ENCODE measurements around the gene C14orf180. TPM values are rescaled to one million over a fixed set of nuclear protein-coding genes. Genes with fewer than 3 reads are reported as not detected.

Gene C14orf180
- total and polyA plus RNA-seq, 2 donors (not counting 1 experiment from before 2014, with no cell fraction given) = not detected

DNA sequence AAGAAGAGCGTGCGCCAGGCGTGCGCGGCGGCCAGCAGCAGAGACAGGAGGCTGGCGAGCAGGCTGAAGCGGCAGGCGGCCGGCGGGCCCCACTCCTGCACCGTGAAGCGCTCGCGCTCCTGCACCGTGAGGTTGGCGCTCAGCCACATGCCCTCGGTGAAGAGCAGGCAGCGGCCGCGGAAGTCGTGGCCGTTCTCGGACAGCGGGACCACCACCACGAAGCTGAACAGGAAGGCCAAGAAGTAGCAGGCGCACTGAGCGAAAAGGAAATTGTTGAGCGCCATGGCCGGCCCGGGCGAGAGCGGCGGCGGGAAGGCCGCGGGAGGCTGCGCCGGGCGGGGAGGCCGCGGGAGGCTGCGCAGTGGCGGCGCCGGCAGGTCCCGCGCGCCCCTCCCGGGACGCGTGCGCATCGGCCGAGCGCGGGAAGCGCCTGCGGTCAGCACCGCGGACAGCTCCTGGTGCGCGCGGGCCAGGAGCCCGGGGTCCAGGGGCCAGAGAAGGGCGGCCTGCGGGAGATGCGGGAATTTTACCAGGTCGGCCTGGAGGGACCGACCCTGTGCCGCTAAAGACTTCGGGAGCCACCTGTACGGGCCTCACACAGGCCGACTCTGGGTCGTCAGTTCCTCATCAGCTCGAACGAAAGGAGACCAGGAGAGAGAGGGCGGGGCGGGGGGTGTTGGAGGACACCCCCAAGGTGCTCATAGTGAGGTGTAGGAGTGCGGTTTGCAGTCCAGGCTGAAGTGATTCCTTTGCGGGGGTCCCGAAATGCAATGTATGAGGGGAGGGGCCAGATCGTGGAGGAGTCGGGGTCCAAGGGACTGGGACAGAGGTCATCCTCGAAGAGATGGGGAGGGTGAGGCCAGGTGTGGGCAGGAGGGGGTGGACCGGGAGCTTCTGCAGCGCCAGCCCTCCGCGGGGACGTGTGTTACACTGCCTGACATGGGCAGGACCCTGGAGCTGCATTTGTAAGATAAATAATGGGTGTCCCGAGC, 25.2 kb downstream of the C14orf180 start, which contains the start of gene TMEM179:
TSS of gene TMEM179 (minus strand) at position 315 of the 992 bp plus-strand sequence. CDS start at position 284, 31 bp downstream.
- H3K4me1 ChIP-seq (ENCODE audit: control insufficient read depth, extremely low read depth, insufficient read depth, low read length) = no peaks in the 10 kb centered on the region
- H3K79me2 ChIP-seq (ENCODE audit: control insufficient read depth, insufficient read depth, low read length) = no peaks in the 10 kb centered on the region
- TF ChIP-seq, protein P1, sequence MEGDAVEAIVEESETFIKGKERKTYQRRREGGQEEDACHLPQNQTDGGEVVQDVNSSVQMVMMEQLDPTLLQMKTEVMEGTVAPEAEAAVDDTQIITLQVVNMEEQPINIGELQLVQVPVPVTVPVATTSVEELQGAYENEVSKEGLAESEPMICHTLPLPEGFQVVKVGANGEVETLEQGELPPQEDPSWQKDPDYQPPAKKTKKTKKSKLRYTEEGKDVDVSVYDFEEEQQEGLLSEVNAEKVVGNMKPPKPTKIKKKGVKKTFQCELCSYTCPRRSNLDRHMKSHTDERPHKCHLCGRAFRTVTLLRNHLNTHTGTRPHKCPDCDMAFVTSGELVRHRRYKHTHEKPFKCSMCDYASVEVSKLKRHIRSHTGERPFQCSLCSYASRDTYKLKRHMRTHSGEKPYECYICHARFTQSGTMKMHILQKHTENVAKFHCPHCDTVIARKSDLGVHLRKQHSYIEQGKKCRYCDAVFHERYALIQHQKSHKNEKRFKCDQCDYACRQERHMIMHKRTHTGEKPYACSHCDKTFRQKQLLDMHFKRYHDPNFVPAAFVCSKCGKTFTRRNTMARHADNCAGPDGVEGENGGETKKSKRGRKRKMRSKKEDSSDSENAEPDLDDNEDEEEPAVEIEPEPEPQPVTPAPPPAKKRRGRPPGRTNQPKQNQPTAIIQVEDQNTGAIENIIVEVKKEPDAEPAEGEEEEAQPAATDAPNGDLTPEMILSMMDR (conservative IDR thresholded peaks at IDR 0.05 in 1 of 2, IDR thresholded peaks at IDR 0.05 in 1 of 2; ENCODE audit: low read depth in 1 of 2, low read length in 2 of 2) = no peak
- TF ChIP-seq EZH2 (IDR thresholded peaks at IDR 0.05; ENCODE audit: low read length, missing control alignments) = no peak
- no peaks in the 10 kb centered on the region for H3K36me3 ChIP-seq (ENCODE audit: control insufficient read depth, insufficient read depth, low read length)
- H3K9me3 ChIP-seq (ENCODE audit: control insufficient read depth, insufficient read depth, low read depth, low read length) = no peaks in the 10 kb centered on the region
- H3K4me3 ChIP-seq (replicated peaks in 1 of 4; ENCODE audit: control extremely low read depth in 1 of 4, insufficient read depth in 1 of 4, low read depth in 3 of 4, low read length in 4 of 4) = no peak within 1 kb of the TSS
- H2AFZ ChIP-seq (ENCODE audit: low read length) = no peak within 1 kb of the TSS
- peaks cover 9% of the 10 kb centered on the region for H3K27me3 ChIP-seq (ENCODE audit: control insufficient read depth, insufficient read depth, low read length)
- H3K9ac ChIP-seq (ENCODE audit: insufficient read depth, low read length) = no peak within 1 kb of the TSS
- no peak within 1 kb of the TSS for H3K27ac ChIP-seq (ENCODE audit: insufficient read depth, low read length)
- peak in 1 of 2 donors; percentile 17 for DNase-seq (ENCODE audit: low read depth in 2 of 2)
- H4K20me1 ChIP-seq (ENCODE audit: control insufficient read depth, extremely low read depth, insufficient read depth, low read length) = no peaks in the 10 kb centered on the region
- no peak within 1 kb of the TSS for H3K4me2 ChIP-seq (ENCODE audit: extremely low read depth, insufficient read depth, low read length)

DNA sequence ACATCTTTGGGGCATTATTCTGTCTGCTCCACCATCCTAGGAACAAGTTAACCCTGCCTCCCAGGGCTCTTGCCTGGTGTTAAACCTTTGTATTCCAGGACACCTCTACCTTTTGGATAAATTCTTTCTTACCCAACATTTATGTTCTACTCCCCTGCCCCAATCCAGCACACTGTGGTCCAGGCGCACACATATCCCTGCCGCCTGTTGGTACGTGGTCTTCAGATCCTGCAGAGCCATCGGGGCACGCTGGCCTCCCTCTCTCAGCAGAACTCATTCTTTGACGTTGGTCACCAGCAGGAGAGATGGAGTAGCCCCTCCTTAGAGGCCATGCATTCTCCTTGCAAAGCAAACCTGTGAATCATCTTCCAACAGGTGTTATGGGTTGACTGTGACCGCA, 30.1 kb downstream of the C14orf180 start:
- Histone ChIP-seq H3K79me2 (ENCODE audit: control insufficient read depth, insufficient read depth, low read length) (no peaks in the 10 kb centered on the region), H4K20me1 (ENCODE audit: control insufficient read depth, extremely low read depth, insufficient read depth, low read length) (no peaks in the 10 kb centered on the region), H3K9ac (ENCODE audit: insufficient read depth, low read length) (no peak overlapping the region), H3K36me3 (ENCODE audit: control insufficient read depth, insufficient read depth, low read length) (no peaks in the 10 kb centered on the region), H3K4me1 (ENCODE audit: control insufficient read depth, extremely low read depth, insufficient read depth, low read length) (no peaks in the 10 kb centered on the region), H3K4me3 (replicated peaks in 1 of 4; ENCODE audit: control extremely low read depth in 1 of 4, insufficient read depth in 1 of 4, low read depth in 3 of 4, low read length in 4 of 4) (no peak overlapping the region), H3K27me3 (ENCODE audit: control insufficient read depth, insufficient read depth, low read length) (peaks cover 10% of the 10 kb centered on the region), H3K4me2 (ENCODE audit: extremely low read depth, insufficient read depth, low read length) (no peak overlapping the region), H3K27ac (ENCODE audit: insufficient read depth, low read length) (no peak overlapping the region), H3K9me3 (ENCODE audit: control insufficient read depth, insufficient read depth, low read depth, low read length) (no peaks in the 10 kb centered on the region), H2AFZ (ENCODE audit: low read length) (no peak overlapping the region)
- TF ChIP-seq EZH2 (IDR thresholded peaks at IDR 0.05; ENCODE audit: low read length, missing control alignments) = no peak
- TF ChIP-seq, protein P1 (conservative IDR thresholded peaks at IDR 0.05 in 1 of 2, IDR thresholded peaks at IDR 0.05 in 1 of 2; ENCODE audit: low read depth in 1 of 2, low read length in 2 of 2) = no peak
- DNase-seq (ENCODE audit: low read depth in 2 of 2) = no peak

DNA sequence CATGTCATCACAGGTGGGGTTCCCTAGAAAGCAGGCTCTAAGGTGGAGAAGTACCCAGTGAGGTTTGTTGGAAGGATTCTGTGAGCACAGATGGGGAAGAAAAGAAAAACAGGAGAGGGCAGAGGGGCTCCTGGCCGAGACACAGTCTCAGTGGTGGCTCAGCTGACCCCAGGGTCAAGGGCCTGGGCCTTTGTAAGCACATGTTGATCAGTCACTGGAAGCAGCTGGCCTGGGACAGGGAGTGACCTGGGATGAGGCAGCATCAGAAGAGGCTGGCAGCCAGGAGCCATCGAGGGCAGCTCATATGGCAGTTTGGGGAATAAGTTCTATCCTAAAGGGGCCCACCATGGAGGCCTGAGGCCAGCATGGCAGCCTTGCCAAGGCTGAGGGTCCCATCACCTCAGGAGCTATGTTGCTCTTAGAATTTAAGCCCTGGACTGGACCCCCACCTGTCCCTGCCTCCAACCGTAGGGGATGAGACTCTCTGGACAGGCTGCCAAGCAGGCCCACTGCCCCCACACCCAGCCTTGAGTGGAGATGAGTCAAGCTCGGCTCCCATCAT, 31.3 kb downstream of the C14orf180 start:
- Histone ChIP-seq H3K9ac (ENCODE audit: insufficient read depth, low read length) (no peak overlapping the region), H3K36me3 (ENCODE audit: control insufficient read depth, insufficient read depth, low read length) (no peaks in the 10 kb centered on the region), H3K4me3 (replicated peaks in 1 of 4; ENCODE audit: control extremely low read depth in 1 of 4, insufficient read depth in 1 of 4, low read depth in 3 of 4, low read length in 4 of 4) (no peak overlapping the region), H4K20me1 (ENCODE audit: control insufficient read depth, extremely low read depth, insufficient read depth, low read length) (no peaks in the 10 kb centered on the region), H3K27me3 (ENCODE audit: control insufficient read depth, insufficient read depth, low read length) (peaks cover 5% of the 10 kb centered on the region), H3K27ac (ENCODE audit: insufficient read depth, low read length) (no peak overlapping the region), H3K79me2 (ENCODE audit: control insufficient read depth, insufficient read depth, low read length) (no peaks in the 10 kb centered on the region), H3K4me1 (ENCODE audit: control insufficient read depth, extremely low read depth, insufficient read depth, low read length) (no peaks in the 10 kb centered on the region), H3K9me3 (ENCODE audit: control insufficient read depth, insufficient read depth, low read depth, low read length) (no peaks in the 10 kb centered on the region), H2AFZ (ENCODE audit: low read length) (no peak overlapping the region), H3K4me2 (ENCODE audit: extremely low read depth, insufficient read depth, low read length) (no peak overlapping the region)
- TF ChIP-seq EZH2 (IDR thresholded peaks at IDR 0.05; ENCODE audit: low read length, missing control alignments) = no peak
- TF ChIP-seq, protein P1 (conservative IDR thresholded peaks at IDR 0.05 in 1 of 2, IDR thresholded peaks at IDR 0.05 in 1 of 2; ENCODE audit: low read depth in 1 of 2, low read length in 2 of 2) = no peak
- no peak for DNase-seq (ENCODE audit: low read depth in 2 of 2)
